Measurements from ENCODE around the gene MUC2. TPM values are rescaled to one million over a fixed set of nuclear protein-coding genes. Genes with fewer than 3 reads are reported as not detected.

MUC2 gene
- total and polyA plus RNA-seq, 2 of the 13 experiments (the other 11 are each of a cell fraction or from before 2014, with no cell fraction given), result not detected

DNA sequence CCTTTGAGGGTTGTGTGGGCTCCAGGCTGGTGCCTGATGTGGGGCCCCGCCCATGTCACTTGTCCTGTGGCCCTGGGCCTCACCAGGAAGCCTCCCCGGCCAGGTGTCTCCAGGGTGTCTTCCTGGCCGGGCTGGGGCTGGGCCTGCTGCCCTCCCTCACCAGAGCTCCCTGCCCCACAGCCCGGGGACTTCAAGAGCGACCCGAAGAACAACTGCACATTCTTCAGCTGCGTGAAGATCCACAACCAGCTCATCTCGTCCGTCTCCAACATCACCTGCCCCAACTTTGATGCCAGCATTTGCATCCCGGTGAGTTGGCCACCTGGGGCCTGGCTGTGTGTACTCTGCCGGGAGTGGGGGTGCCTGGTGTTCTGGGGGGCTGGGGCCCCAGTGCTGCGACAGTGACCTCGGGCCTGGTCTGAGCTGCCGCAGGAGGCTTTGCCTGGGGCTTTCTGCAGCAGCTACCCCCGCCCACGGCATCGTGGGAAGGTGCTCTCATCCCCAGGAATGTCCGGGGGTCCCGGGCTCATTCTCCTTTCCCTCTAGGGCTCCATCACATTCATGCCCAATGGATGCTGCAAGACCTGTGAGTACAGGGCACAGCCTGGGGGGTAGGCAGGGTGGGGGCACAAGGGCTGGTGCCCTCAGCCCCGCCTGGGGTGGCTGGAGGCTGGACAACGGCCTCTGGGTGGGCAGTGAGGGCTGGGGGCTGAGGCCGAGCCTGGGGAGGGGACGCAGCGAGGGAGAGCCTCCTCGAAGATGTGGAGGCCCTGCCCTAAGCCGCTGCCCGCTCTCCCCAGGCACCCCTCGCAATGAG, 34.6 kb downstream of the MUC2 start:
- H3K4me1 ChIP-seq (ENCODE audit: insufficient read depth, low read length), result no peaks in the 10 kb centered on the region
- TF ChIP-seq KLF11 (CRISPR knock-in tag; IDR thresholded peaks at IDR 0.05) (no peak), EZH2 (conservative IDR thresholded peaks at IDR 0.05; ENCODE audit: low read depth, low read length) (no peak), ZNF605 (CRISPR knock-in tag; IDR thresholded peaks at IDR 0.05) (no peak), ZNF510 (CRISPR knock-in tag; IDR thresholded peaks at IDR 0.05; ENCODE audit: low read depth) (no peak), ZSCAN9 (CRISPR knock-in tag; IDR thresholded peaks at IDR 0.05; ENCODE audit: borderline replicate concordance) (no peak), ZFY (CRISPR knock-in tag; IDR thresholded peaks at IDR 0.05) (no peak), SALL1 (CRISPR knock-in tag; IDR thresholded peaks at IDR 0.05) (no peak), MTA1 (CRISPR knock-in tag; IDR thresholded peaks at IDR 0.05; ENCODE audit: borderline replicate concordance) (no peak), ZNF816 (CRISPR knock-in tag; IDR thresholded peaks at IDR 0.05; ENCODE audit: borderline replicate concordance) (no peak), MEIS1 (CRISPR knock-in tag; IDR thresholded peaks at IDR 0.05; ENCODE audit: borderline replicate concordance) (no peak), LCORL (IDR thresholded peaks at IDR 0.05) (no peak), LCORL (CRISPR knock-in tag; IDR thresholded peaks at IDR 0.05) (no peak), KDM3A (CRISPR knock-in tag; IDR thresholded peaks at IDR 0.05; ENCODE audit: low read depth) (no peak)
- TF ChIP-seq, protein P1, sequence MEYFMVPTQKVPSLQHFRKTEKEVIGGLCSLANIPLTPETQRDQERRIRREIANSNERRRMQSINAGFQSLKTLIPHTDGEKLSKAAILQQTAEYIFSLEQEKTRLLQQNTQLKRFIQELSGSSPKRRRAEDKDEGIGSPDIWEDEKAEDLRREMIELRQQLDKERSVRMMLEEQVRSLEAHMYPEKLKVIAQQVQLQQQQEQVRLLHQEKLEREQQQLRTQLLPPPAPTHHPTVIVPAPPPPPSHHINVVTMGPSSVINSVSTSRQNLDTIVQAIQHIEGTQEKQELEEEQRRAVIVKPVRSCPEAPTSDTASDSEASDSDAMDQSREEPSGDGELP (IDR thresholded peaks at IDR 0.05; ENCODE audit: borderline replicate concordance, low read depth), result no peak
- TF ChIP-seq, protein P2, sequence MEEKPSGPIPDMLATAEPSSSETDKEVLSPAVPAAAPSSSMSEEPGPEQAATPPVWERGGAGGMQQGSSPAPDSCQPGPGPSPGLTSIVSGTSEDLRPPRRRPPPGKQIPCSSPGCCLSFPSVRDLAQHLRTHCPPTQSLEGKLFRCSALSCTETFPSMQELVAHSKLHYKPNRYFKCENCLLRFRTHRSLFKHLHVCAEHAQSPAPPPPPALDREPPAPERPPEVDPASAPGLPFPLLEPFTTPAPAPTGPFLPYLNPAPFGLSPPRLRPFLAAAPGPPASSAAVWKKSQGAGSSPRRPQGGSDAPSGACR (CRISPR knock-in tag; IDR thresholded peaks at IDR 0.05), result no peak
- TF ChIP-seq, protein P3, sequence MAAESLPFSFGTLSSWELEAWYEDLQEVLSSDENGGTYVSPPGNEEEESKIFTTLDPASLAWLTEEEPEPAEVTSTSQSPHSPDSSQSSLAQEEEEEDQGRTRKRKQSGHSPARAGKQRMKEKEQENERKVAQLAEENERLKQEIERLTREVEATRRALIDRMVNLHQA (CRISPR knock-in tag; IDR thresholded peaks at IDR 0.05), result no peak
- TF ChIP-seq, protein P4, sequence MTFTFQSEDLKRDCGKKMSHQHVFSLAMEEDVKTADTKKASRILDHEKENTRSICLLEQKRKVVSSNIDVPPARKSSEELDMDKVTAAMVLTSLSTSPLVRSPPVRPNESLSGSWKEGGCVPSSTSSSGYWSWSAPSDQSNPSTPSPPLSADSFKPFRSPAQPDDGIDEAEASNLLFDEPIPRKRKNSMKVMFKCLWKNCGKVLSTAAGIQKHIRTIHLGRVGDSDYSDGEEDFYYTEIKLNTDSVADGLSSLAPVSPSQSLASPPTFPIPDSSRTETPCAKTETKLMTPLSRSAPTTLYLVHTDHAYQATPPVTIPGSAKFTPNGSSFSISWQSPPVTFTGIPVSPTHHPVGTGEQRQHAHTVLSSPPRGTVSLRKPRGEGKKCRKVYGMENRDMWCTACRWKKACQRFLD (CRISPR knock-in tag; IDR thresholded peaks at IDR 0.05; ENCODE audit: borderline replicate concordance), result no peak
- no peak overlapping the region for H3K27ac ChIP-seq (ENCODE audit: extremely low read length, insufficient read depth, low read length)
- no peak overlapping the region for H2AFZ ChIP-seq (ENCODE audit: low read length)
- FAIRE-seq (no peak), DNase-seq (ENCODE audit: low spot score) (no peak), ATAC-seq (no peak)
- 0% methylated on average over 4 of the region's 28 CpGs for WGBS (ENCODE audit: low lambda C conversion rate)
- peaks cover 14 to 53% of the 10 kb centered on the region in 2 experiments for H3K27me3 ChIP-seq (ENCODE audit: control insufficient read depth in 1 of 2, insufficient read depth in 2 of 2, low read length in 2 of 2)
- no peak overlapping the region for H3K4me2 ChIP-seq (ENCODE audit: low read depth, low read length)
- H3K9me3 ChIP-seq (ENCODE audit: low read length), result no peaks in the 10 kb centered on the region
- intact Hi-C loops (cut with micrococcal nuclease; ENCODE audit: unreplicated experiment), result no loop called here
- POLR2A ChIA-PET, result no interaction called here
- CTCF ChIA-PET (ENCODE audit: low intra/inter-chr PET ratio, low total read pairs), result no interaction called here
- no peaks in the 10 kb centered on the region for H3K36me3 ChIP-seq (replicated peaks in 1 of 2; ENCODE audit: control insufficient read depth in 1 of 2, insufficient read depth in 2 of 2, low read length in 2 of 2)
- no peaks in the 10 kb centered on the region for H3K79me2 ChIP-seq (ENCODE audit: insufficient read depth, low read length)
- no peak overlapping the region for H3K4me3 ChIP-seq (replicated peaks in 1 of 3; ENCODE audit: insufficient read depth in 1 of 3, low read depth in 2 of 3, low read length in 3 of 3)
- BruUV-seq (replicated peaks), result no TSS peak
- no peak overlapping the region for H3K9ac ChIP-seq (ENCODE audit: insufficient read depth, low read depth, low read length)
- in situ Hi-C loops (cut with HindIII; ENCODE audit: extremely low pct_ligation_motif_present, low pct_unique_long_range_greater_than_20kb), result no loop called here
- H4K20me1 ChIP-seq (ENCODE audit: insufficient read depth, low read length), result no peaks in the 10 kb centered on the region

Measured in HepG2 (cell line).